ENCODE results near the gene SDF2L1.

The SDF2L1 gene

DNA sequence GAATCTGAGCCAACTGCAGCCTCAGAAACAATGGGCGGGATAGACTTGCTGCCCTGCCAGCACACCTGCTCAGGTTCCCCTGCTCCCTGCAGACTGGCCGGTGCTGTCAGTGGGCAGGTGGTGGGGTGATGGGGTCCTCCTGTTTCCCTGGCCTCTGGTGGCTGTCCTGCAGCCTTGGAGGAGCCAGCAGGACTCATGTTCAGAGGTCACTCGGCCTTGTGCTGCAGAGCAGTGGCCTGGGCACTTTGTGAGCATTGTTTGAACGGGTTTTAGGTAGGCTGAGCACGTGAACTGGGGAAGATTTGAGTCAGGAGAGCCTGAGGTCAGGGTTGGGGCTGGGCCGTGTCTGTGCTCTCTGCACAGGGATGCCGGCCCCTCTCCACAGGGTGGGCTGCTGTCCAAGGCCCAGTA is 41.3 kb downstream of the SDF2L1 start:
- Histone ChIP-seq H3K9me3 (no peaks in the 10 kb centered on the region), H3K4me3 (no peak overlapping the region), H3K4me1 (no peaks in the 10 kb centered on the region), H3K27ac (no peak overlapping the region), H3K36me3 (peaks cover 51 to 76% (median 68%) of the 10 kb centered on the region in 3 donors), H3K27me3 (no peaks in the 10 kb centered on the region)
- intact Hi-C loops (cut with DNase I; ENCODE audit: low total_unique reads) = no loop called here
- no peak for DNase-seq
- TF ChIP-seq CTCF (IDR thresholded peaks at IDR 0.05) = no peak

- no peak overlapping the region for H3K4me3 ChIP-seq
- TF ChIP-seq CTCF (IDR thresholded peaks at IDR 0.05) = no peak
- H3K27ac ChIP-seq = no peak overlapping the region
- no peaks in the 10 kb centered on the region for H3K9me3 ChIP-seq
- intact Hi-C loops (cut with DNase I; ENCODE audit: low total_unique reads) = no loop called here
- H3K36me3 ChIP-seq = peaks cover 57 to 85% (median 80%) of the 10 kb centered on the region in 3 donors
- H3K4me1 ChIP-seq = no peaks in the 10 kb centered on the region
- DNase-seq = peak in 1 of 2 donors; percentile 61
- H3K27me3 ChIP-seq = no peaks in the 10 kb centered on the region
Observed at GRCh38 chr22:21684492-21685163, 42.5 kb downstream of the SDF2L1 start.

DNA sequence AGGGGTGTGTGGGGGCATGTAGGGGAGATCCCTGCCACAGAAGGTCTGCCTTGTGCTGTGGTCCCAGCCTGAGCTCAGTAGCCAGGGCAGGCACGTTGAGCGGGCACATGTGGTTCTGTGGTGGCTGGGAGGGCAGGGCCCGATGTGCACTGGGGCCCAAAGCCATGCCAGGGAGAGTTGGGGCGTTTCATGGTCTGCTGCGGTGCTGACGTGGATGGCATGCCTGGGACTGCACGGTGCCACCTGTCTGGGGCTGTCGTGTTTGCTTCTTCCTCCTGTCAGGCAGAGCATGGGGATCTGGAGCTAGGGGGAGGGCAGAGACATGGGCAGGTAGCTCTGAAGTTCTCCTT is 43.0 kb downstream of the SDF2L1 start:
- TF ChIP-seq CTCF (IDR thresholded peaks at IDR 0.05) = no peak
- no peaks in the 10 kb centered on the region for H3K4me1 ChIP-seq
- H3K27ac ChIP-seq = no peak overlapping the region
- no peaks in the 10 kb centered on the region for H3K9me3 ChIP-seq
- peaks cover 57 to 90% (median 82%) of the 10 kb centered on the region in 3 donors for H3K36me3 ChIP-seq
- no peaks in the 10 kb centered on the region for H3K27me3 ChIP-seq
- no peak for DNase-seq
- intact Hi-C loops (cut with DNase I; ENCODE audit: low total_unique reads) = no loop called here
- H3K4me3 ChIP-seq = no peak overlapping the region

DNA sequence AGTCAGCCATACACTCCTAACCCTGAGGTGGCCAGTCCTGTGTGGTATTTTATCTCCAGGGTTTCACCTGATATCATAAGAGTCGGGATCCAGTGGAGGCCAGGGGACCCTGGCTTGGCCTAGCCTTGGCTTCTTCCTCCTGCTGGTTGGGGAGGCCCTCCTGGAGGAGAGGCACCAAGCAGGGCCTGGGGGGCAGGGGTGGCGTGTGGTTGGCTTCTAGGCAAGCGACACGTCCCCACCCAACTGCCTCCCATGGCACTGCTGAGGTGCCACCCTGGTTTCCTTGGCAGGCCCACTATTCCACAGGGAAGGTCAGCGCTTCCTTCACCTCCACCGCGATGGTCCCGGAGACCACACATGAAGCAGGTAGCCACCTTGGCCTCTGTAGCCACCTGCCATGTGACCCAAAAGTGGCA is 44.1 kb downstream of the SDF2L1 start:
- Histone ChIP-seq H3K9me3 (no peaks in the 10 kb centered on the region), H3K36me3 (peaks cover 56 to 94% (median 78%) of the 10 kb centered on the region in 3 donors), H3K27ac (no peak overlapping the region), H3K27me3 (no peaks in the 10 kb centered on the region), H3K4me1 (no peaks in the 10 kb centered on the region), H3K4me3 (no peak overlapping the region)
- TF ChIP-seq CTCF (IDR thresholded peaks at IDR 0.05) = no peak
- DNase-seq = peak in 1 of 2 donors; percentile 61
- intact Hi-C loops (cut with DNase I; ENCODE audit: low total_unique reads) = no loop called here

GRCh38 chr22:21686634-21687393 is 44.7 kb downstream of the SDF2L1 start:
- DNase-seq = no peak
- no peak overlapping the region for H3K27ac ChIP-seq
- intact Hi-C loops (cut with DNase I; ENCODE audit: low total_unique reads) = no loop called here
- H3K36me3 ChIP-seq = peaks cover 59 to 94% (median 78%) of the 10 kb centered on the region in 3 donors
- H3K4me1 ChIP-seq = no peaks in the 10 kb centered on the region
- H3K9me3 ChIP-seq = no peaks in the 10 kb centered on the region
- no peak overlapping the region for H3K4me3 ChIP-seq
- no peak for TF ChIP-seq CTCF (IDR thresholded peaks at IDR 0.05)
- no peaks in the 10 kb centered on the region for H3K27me3 ChIP-seq

All from tibial artery (tissue), 4 donors.